Endothelial cell of umbilical vein (primary cell): ENCODE measurements around the gene ARHGAP15. TPM values are rescaled to one million over a fixed set of nuclear protein-coding genes. Genes with fewer than 3 reads are reported as not detected.

Experiments
- BruUV-seq: library from RNA; stranded (reverse); fragments of 400-500 nt; replicated peaks from 2 replicates; lab custom pipeline; 2021; lab: Mats Ljungman, UMichigan
- CTCF ChIA-PET: fragments of 300-600, 350-600 bp; sonication (Branson Sonifier 250); formaldehyde crosslinking; loops from one replicate; lab custom pipeline; 2021; ENCODE audit warnings: antibody characterized with exemption, inconsistent platforms; lab: Charles Lee
- POLR2A ChIA-PET: fragments of 300-600, 350-600 bp; sonication (Branson Sonifier 250); formaldehyde crosslinking; loops from one replicate; lab custom pipeline; 2021; ENCODE audit warnings: antibody characterized with exemption, inconsistent platforms; lab: Charles Lee
- DNase-seq: peaks from one replicate; pipeline ENCODE4 v3.0.0-alpha.2; 2011; ENCODE audit warnings: low read depth, low spot score
- FAIRE-seq: peaks from 2 replicates; lab custom pipeline; 2011; peaks lifted over from hg19 to GRCh38; lab: Jason Lieb, UNC
- H2AFZ ChIP-seq: 2 replicates; pipeline ENCODE4 v1.6.0; 2012; ENCODE audit warnings: low read depth, low read length, control low read depth, inconsistent platforms
- H3K27ac ChIP-seq: 2 replicates; pipeline ENCODE4 v1.5.1; 2011; ENCODE audit warnings: low read depth, mild to moderate bottlenecking, control low read depth, low read length, moderate library complexity; ENCODE audit not compliant: insufficient read depth
- H3K27me3 ChIP-seq, 2 experiments: 2 replicates each; pipeline versions ENCODE4 v1.6.0 to v1.6.1; 2011; ENCODE audit warnings: low read length in 2 of 2, mixed read lengths in 1 of 2; ENCODE audit not compliant: control insufficient read depth in 2 of 2, insufficient read depth in 2 of 2
- H3K36me3 ChIP-seq, 2 experiments: 2 replicates in 1 of 2; 3 replicates in 1 of 2; pipeline ENCODE4 v1.5.1; 2011; ENCODE audit warnings: low read length in 2 of 2, mild to moderate bottlenecking in 1 of 2, moderate library complexity in 1 of 2; ENCODE audit not compliant: control insufficient read depth in 2 of 2, insufficient read depth in 2 of 2; ENCODE audit errors: extremely low read depth in 1 of 2
- H3K4me1 ChIP-seq: 3 replicates; pipeline ENCODE4 v1.5.1; 2011; ENCODE audit warnings: mild to moderate bottlenecking, low read length; ENCODE audit not compliant: control insufficient read depth, insufficient read depth; ENCODE audit errors: extremely low read depth
- H3K4me2 ChIP-seq: 2 replicates; pipeline ENCODE4 v1.6.1; 2011; ENCODE audit warnings: low read length, control low read depth, mixed read lengths; ENCODE audit not compliant: insufficient read depth
- H3K4me3 ChIP-seq, 3 experiments: fragments of 200-600 bp in 1 of 3; sonication (generic), shearing (Covaris generic) in 1 of 3; replicated peaks in 1 of 3; 2 replicates each; pipeline ENCODE4 v1.5.1; 2011 to 2016; ENCODE audit warnings: control low read depth in 3 of 3, low read length in 3 of 3, mild to moderate bottlenecking in 2 of 3, inconsistent platforms in 1 of 3, low read depth in 1 of 3, moderate library complexity in 1 of 3; ENCODE audit not compliant: insufficient read depth in 1 of 3
- H3K79me2 ChIP-seq: 2 replicates; pipeline ENCODE4 v1.6.0; 2012; ENCODE audit warnings: low read length, inconsistent platforms; ENCODE audit not compliant: control insufficient read depth, insufficient read depth
- H3K9ac ChIP-seq: replicated peaks from 2 replicates; pipeline ENCODE3; 2011; ENCODE audit warnings: low read length, control low read depth; ENCODE audit not compliant: insufficient read depth; ENCODE audit errors: extremely low read depth
- H3K9me1 ChIP-seq: replicated peaks from 3 replicates; pipeline ENCODE4 v1.6.0; 2011; ENCODE audit warnings: mild to moderate bottlenecking, low read length; ENCODE audit not compliant: control insufficient read depth, insufficient read depth; ENCODE audit errors: extremely low read depth
- H3K9me3 ChIP-seq: replicated peaks from 2 replicates; pipeline ENCODE4 v1.5.1; 2012; ENCODE audit warnings: low read length, inconsistent platforms; ENCODE audit not compliant: control insufficient read depth, insufficient read depth
- H4K20me1 ChIP-seq: replicated peaks from 2 replicates; pipeline ENCODE3; 2011; ENCODE audit warnings: mild to moderate bottlenecking, low read length; ENCODE audit not compliant: control insufficient read depth, insufficient read depth; ENCODE audit errors: extremely low read depth
- EZH2 ChIP-seq: IDR thresholded peaks from 2 replicates; pipeline ENCODE4 v1.6.1; 2012; ENCODE audit warnings: borderline replicate concordance, low read depth, mild to moderate bottlenecking, moderate library complexity, low read length, inconsistent platforms; ENCODE audit not compliant: severe bottlenecking
- FOS ChIP-seq: IDR thresholded peaks from 2 replicates; pipeline ENCODE4 v1.6.1; 2011; ENCODE audit warnings: mild to moderate bottlenecking, low read length, moderate library complexity, borderline replicate concordance; ENCODE audit not compliant: insufficient read depth
- GATA2 ChIP-seq: IDR thresholded peaks from 2 replicates; pipeline ENCODE4 v1.7.0; 2011; ENCODE audit warnings: low read depth, mild to moderate bottlenecking, moderate library complexity, mixed read lengths, low read length; ENCODE audit not compliant: insufficient read length, insufficient read depth
- JUN ChIP-seq: IDR thresholded peaks from 2 replicates; pipeline ENCODE4 v1.6.1; 2011; ENCODE audit warnings: borderline replicate concordance, low read depth; ENCODE audit not compliant: insufficient read length, insufficient read depth
- MAX ChIP-seq: IDR thresholded peaks from 2 replicates; pipeline ENCODE4 v1.6.1; 2011; ENCODE audit not compliant: insufficient read depth, insufficient read length
- MYC ChIP-seq: IDR thresholded peaks from one replicate; pipeline ENCODE4 v1.6.1; 2011; ENCODE audit warnings: mild to moderate bottlenecking, low read depth, low read length
- POLR2A ChIP-seq: IDR thresholded peaks from 2 replicates; pipeline ENCODE4 v1.6.1; 2012; ENCODE audit warnings: low read depth, mild to moderate bottlenecking, control low read depth, low read length
- POLR2AphosphoS5 ChIP-seq: IDR thresholded peaks from 2 replicates; pipeline ENCODE4 v1.6.1; 2012; ENCODE audit warnings: low read depth, mild to moderate bottlenecking, control low read depth, low read length, moderate library complexity; ENCODE audit not compliant: insufficient read depth
- dilution Hi-C: fragments of 300-500 bp; cut with MboI; formaldehyde crosslinking; loops from one replicate; pipeline ENCODE4 v1.15.0; 2019; ENCODE audit warnings: low sequenced_read_pairs; ENCODE audit not compliant: extremely low pct_ligation_motif_present
- intact Hi-C: fragments of 100-400 bp; cut with micrococcal nuclease; formaldehyde crosslinking; loops from one replicate; pipeline ENCODE4 v1.10.0; 2022
- polyA plus RNA-seq, 4 experiments: library from polyadenylated mRNA; depleted of rRNA in 3 of 4; stranded (reverse) in 3 of 4; unstranded in 1 of 4; fragments of >200 nt; gene quantifications; 2 replicates each; pipeline versions ENCODE4 v1.2.1 to v1.2.3, GENCODE V29; 2011 to 2012; ENCODE audit warnings: missing spikeins in 1 of 4
- total RNA-seq: library from RNA; stranded (reverse); gene quantifications from 2 replicates; pipeline ENCODE4 v1.2.3, GENCODE V29; 2021

Gene ARHGAP15
- total and polyA plus RNA-seq, 2 donors (not counting 3 experiments of a cell fraction or from before 2014, with no cell fraction given): not detected

- DNase-seq (no peak), FAIRE-seq (no peak)
- Histone ChIP-seq H3K27me3 (peaks cover 0 to 2% of the 10 kb centered on the region in 2 experiments), H3K9me3 (no peaks in the 10 kb centered on the region), H3K4me3 (no peak overlapping the region), H3K4me1 (no peaks in the 10 kb centered on the region), H3K79me2 (no peaks in the 10 kb centered on the region), H3K36me3 (no peaks in the 10 kb centered on the region), H3K9me1 (no peaks in the 10 kb centered on the region), H4K20me1 (no peaks in the 10 kb centered on the region), H3K4me2 (no peak overlapping the region), H3K9ac (no peak overlapping the region), H3K27ac (no peak overlapping the region), H2AFZ (no peak overlapping the region)
- dilution Hi-C loops (no loop called here), intact Hi-C loops (no loop called here)
- ChIA-PET POLR2A (no interaction called here), CTCF (no interaction called here)
- TF ChIP-seq MYC (no peak), EZH2 (no peak), MAX (no peak), POLR2AphosphoS5 (no peak), FOS (no peak), JUN (no peak), POLR2A (no peak)
- BruUV-seq: no TSS peak
Measured at GRCh38 chr2:143698888-143699570, 569.8 kb downstream of the ARHGAP15 start.

DNA sequence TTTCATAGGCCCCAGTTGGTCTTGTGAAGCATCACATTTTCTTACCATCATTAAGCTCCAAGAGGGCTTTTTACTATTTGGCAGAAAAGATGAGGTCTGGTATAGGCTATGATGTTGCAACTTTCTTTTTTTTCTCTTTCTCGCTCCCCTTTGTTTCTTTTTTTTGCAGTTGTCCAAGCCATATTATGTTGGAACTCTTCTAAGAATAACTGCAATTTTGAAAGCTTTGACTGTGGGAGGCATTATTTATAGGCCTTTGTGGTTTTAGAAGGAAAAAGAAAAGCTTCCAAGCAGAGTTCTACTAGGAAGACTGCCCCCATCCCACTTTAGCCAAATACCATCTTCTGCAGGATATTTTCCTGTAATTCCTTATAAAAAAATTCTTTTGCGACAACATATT, 571.6 kb downstream of the ARHGAP15 start:
- intact Hi-C loops (no loop called here), dilution Hi-C loops (no loop called here)
- no peak for DNase-seq
- no TSS peak for BruUV-seq
- no peak overlapping the region for H3K9ac ChIP-seq
- H3K79me2 ChIP-seq: no peaks in the 10 kb centered on the region
- no peaks in the 10 kb centered on the region for H3K36me3 ChIP-seq
- FAIRE-seq: no peak
- no peak overlapping the region for H3K27ac ChIP-seq
- POLR2A ChIA-PET: no interaction called here
- TF ChIP-seq JUN (no peak), MYC (no peak), GATA2 (no peak), POLR2A (no peak), POLR2AphosphoS5 (no peak), MAX (no peak), EZH2 (no peak), FOS (no peak)
- no peaks in the 10 kb centered on the region for H3K9me1 ChIP-seq
- no peak overlapping the region for H3K4me2 ChIP-seq
- H3K9me3 ChIP-seq: no peaks in the 10 kb centered on the region
- H3K4me3 ChIP-seq: no peak overlapping the region
- CTCF ChIA-PET: interaction anchor here (1.2 to 1.6 kb wide), 3 partner anchors 11 to 18 kb away, joined by 3 to 4 read pairs (median 4); no protein-coding TSS in a partner anchor
- peaks cover 0 to 2% of the 10 kb centered on the region in 2 experiments for H3K27me3 ChIP-seq
- H2AFZ ChIP-seq: no peak overlapping the region
- H4K20me1 ChIP-seq: no peaks in the 10 kb centered on the region
- H3K4me1 ChIP-seq: no peaks in the 10 kb centered on the region
